GM19455 (cell line): ENCODE results near the gene MMP13.
"Not testable (repeated sequence)": the region's sequence is repeated elsewhere in the genome, so short reads cannot be mapped to it uniquely, and the experiment has no call there.

Experiments
- ATAC-seq: cut with Tn5 transposase; IDR thresholded peaks from one replicate; pipeline ENCODE4 v1.9.1; 2021; ENCODE audit not compliant: unreplicated experiment

The MMP13 gene

GRCh38 chr11:102936864-102937509 lies 18.5 kb downstream of the MMP13 start:
- no peak for ATAC-seq

GRCh38 chr11:102935514-102935913 lies 20.0 kb downstream of the MMP13 start:
- ATAC-seq = no peak

GRCh38 chr11:102934735-102935134 lies 20.8 kb downstream of the MMP13 start:
- ATAC-seq = no peak

- no peak for ATAC-seq
Observed at GRCh38 chr11:102933627-102934026, 21.9 kb downstream of the MMP13 start.

- no peak for ATAC-seq
Observed at GRCh38 chr11:102932678-102933077, 22.9 kb downstream of the MMP13 start.

GRCh38 chr11:102930451-102930850 lies 25.1 kb downstream of the MMP13 start:
- ATAC-seq = no peak

GRCh38 chr11:102929972-102930371 lies 25.6 kb downstream of the MMP13 start:
- ATAC-seq = no peak

- ATAC-seq = no peak
Observed at GRCh38 chr11:102929166-102929565, 26.4 kb downstream of the MMP13 start.

GRCh38 chr11:102928247-102928646 lies 27.3 kb downstream of the MMP13 start:
- ATAC-seq = no peak

GRCh38 chr11:102927624-102927990 lies 27.9 kb downstream of the MMP13 start:
- ATAC-seq = no peak

- ATAC-seq = no peak
Observed at GRCh38 chr11:102926961-102927623, 28.4 kb downstream of the MMP13 start.

- no peak for ATAC-seq
Observed at GRCh38 chr11:102926517-102926916, 29.0 kb downstream of the MMP13 start.

GRCh38 chr11:102925988-102926387 lies 29.5 kb downstream of the MMP13 start:
- no peak for ATAC-seq

GRCh38 chr11:102924851-102925380 lies 30.6 kb downstream of the MMP13 start:
- no peak for ATAC-seq

- no peak for ATAC-seq
Observed at GRCh38 chr11:102921587-102922220, 33.8 kb downstream of the MMP13 start.

GRCh38 chr11:102920118-102920684 lies 35.3 kb downstream of the MMP13 start:
- peak; percentile 51 for ATAC-seq

GRCh38 chr11:102915044-102915375 lies 40.5 kb downstream of the MMP13 start:
- no peak for ATAC-seq

- no peak for ATAC-seq
Observed at GRCh38 chr11:102914238-102915043, 41.1 kb downstream of the MMP13 start.

GRCh38 chr11:102912482-102912830 lies 43.1 kb downstream of the MMP13 start:
- ATAC-seq = no peak

- ATAC-seq = no peak
Observed at GRCh38 chr11:102911758-102912481, 43.6 kb downstream of the MMP13 start.

- ATAC-seq = not testable (repeated sequence)
Observed at GRCh38 chr11:102905848-102906247, 49.7 kb downstream of the MMP13 start.
